HG02884 (cell line): Measurements from ENCODE around the gene PIBF1.
A peak's percentile ranks its signal among the peaks of the same experiment; 100 is the strongest.
"Not testable (repeated sequence)": the region's sequence is repeated elsewhere in the genome, so short reads cannot be mapped to it uniquely, and the experiment has no call there.

Source experiments
- ATAC-seq: cut with Tn5 transposase; IDR thresholded peaks from one replicate; pipeline ENCODE4 v1.9.1; 2021; ENCODE audit warnings: mild to moderate bottlenecking, moderate library complexity; ENCODE audit not compliant: unreplicated experiment

The PIBF1 gene

DNA sequence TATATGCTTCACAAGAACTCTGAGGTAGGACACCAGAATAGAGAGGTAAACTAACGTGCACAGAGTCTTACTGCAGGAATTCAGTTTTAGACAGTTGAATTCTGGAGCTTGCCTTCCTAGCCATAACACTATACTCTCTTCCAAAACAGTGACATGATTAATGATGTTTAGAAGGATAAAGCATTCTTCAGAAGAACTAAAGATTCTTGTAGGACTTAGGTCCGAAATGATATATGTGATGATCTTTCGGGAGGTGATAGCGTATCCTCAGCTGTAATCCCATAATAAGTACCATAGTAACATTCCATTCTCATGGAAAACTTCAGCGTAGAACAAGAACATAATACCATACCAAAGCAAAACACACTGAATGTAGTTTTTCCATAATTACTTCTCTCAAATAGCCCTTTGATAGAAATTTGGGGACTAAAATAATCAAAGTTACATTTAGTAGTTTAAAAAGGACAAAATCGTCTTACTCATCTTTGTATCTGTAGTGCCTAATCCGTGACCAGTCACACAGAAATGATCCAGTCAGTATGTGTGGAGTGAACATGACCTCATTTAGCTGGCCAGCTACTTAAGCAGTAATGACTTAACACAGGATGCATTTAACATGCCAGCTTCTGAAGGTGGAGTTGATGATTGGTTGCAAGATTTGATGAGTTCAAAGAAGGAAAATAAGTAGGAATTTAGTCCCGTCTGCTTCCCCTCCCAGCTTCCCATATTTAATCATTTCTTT, 38.4 kb downstream of the PIBF1 start:
- ATAC-seq, result no peak

DNA sequence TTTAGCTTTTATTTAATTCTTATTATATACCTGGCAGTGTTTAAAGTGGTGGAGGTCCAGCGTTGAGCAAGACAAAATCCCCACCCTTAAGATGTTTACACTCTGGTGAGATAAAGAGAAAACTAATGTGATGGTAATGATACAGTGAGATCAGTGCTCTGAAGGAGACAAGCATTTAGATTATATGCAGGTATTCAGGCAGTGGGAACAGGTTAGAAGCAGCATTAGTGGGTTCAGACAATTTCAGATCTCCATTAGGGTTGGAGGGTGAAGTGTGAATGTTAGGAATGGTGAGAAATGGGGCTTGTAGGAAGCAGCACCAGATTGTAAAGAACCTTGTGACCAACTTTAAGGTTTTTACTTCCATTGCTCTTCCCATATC, 39.0 kb downstream of the PIBF1 start:
- ATAC-seq, result no peak

- ATAC-seq, result no peak
These were observed 41.1 kb downstream of the PIBF1 start for GRCh38 chr13:72823081-72823480.

- no peak for ATAC-seq
These were observed 41.8 kb downstream of the PIBF1 start for GRCh38 chr13:72823724-72824123.

GRCh38 chr13:72834601-72835000, 52.7 kb downstream of the PIBF1 start:
- no peak for ATAC-seq

DNA sequence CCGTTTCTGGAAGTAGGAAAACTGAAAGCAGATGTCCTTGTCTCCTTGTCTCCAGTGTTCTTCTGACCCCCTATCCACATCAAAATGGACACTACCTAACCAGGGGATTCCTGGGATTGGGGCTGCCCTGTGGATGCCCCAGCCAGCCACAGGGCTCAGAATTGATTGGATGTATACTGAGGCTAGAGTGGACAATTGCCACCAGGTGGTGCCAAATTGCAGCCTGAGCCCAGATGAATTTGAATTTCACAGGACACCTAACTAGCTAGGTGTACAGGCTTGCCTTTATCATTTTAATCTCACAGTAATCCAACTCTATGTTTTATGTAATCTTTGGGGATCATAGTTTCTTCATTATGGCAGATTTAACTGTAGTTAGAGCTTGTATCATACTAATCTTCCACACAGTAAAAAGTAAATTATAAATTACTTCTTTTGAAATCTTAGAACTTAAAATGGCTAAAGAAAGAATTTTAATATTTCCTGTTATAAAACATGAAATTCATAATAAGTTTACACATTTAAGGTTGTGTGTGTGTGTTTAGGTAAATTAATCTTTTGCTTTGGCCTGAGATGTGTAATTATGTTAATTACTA, 58.0 kb downstream of the PIBF1 start:
- peak; percentile 99 for ATAC-seq

DNA sequence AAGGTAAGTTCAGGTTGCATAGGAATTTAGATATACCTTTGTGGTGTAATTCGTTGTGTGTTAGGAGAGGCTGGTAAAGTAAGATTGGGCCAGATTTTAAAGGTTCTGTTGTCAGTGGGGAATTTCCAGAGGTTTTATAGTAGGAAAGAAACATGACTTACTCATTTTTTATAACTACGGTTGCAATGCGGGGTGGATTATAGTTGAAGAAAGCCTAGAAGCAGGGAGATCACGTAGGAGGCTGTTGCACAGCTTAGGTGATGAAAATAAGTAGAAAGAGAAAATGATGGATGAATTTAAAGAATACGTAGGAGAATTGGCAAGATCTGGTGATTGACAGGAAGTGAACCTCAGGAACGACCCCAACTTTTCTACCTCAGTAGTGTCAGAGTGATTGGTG, 61.1 kb downstream of the PIBF1 start:
- ATAC-seq, result no peak

DNA sequence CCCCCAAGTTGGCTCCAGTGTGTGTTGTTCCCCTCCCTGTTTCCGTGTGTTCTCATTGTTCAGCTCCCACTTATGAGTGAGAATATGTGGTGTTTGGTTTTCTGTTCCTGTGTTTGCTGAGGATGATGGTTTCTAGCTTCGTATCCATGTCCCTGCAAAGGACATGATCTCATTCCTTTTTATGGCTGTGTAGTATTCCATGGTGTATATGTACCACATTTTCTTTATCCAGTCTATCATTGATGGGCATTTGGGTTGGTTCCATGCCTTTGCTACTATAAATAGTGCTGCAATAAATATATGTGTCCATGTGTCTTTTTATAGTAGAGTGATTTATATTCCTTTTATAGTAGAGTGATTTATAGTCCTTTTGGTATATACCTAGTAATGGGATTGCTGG, 63.2 kb downstream of the PIBF1 start:
- ATAC-seq, result not testable (repeated sequence)

DNA sequence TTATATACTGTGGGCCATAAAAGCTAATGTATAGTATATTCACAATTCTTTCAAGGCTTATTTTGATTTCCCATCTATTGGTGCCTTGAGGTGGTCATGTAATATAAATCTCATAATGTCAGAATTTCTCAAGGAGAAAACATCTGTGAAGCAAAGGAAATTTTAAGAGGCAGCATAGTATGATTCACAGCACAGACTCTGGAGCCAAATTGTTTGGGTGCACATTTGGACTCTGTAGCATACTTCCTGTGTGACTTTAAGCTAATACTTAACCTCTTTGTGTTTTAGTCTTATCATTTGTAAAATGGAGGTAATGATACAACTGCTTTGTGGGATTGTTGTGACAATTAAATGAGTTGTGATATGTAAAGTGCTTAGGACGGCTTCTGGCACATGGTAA, 67.6 kb downstream of the PIBF1 start:
- no peak for ATAC-seq

DNA sequence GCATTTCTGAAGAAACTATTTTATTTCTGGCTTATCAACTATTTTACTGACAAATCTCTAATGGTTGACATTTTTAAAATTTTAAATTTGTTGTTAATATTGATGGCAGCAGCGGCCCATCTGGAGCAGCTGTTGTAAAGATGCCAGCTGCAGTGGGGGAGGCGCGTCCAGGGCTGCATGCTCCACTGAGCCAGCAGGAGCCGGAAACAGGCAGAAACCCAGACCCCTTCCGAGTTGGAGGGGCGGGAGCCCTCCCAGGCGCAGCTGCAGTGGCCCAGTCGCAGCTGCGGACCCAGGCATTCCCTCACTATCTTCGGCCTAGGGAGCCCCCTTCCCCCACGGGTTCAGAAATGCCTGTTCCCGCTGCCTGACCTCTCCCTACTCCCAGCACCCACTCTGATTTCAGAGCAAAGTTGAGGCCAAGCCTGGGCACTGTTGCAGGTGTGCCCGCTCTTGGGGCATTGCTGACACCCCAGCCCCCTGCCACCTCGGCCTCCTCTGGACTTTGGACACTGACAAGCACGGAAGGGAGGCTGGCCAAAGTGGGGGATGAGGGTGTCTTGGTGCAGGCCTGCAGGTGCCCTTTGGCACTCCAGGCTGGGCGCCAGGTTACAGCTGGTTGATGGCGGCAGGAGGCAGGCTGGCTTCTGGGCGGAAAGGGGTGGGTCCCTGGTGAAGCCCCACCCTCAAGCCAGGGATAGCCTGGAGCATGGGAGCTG, 69.2 kb downstream of the PIBF1 start:
- no peak for ATAC-seq

GRCh38 chr13:72851678-72852014, 69.7 kb downstream of the PIBF1 start:
- no peak for ATAC-seq

DNA sequence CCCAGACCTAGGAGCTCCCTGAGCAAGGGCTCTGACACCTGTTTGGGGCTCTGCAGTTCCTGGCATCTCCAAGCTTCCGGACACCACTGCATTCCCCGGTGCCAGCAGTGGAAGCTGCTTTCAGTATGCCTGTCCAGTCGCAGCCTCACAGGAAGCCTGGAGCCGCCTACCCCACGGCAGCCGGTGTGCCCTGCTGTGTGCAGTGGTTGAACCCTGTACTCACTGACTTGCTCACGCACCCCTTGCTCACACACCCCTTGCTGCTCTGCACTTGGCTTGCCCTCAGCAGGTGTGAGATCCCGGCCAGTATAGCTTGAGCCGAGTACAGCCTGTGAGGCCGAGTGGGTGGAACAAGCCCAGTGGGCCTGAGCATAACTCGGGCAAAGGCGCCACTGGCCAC, 70.3 kb downstream of the PIBF1 start:
- ATAC-seq, result no peak

- ATAC-seq, result no peak
These were observed 71.1 kb downstream of the PIBF1 start for GRCh38 chr13:72853000-72853399.

- ATAC-seq, result peak; percentile 94
These were observed 82.4 kb downstream of the PIBF1 start for GRCh38 chr13:72864142-72865011.

GRCh38 chr13:72868229-72868628, 86.3 kb downstream of the PIBF1 start:
- no peak for ATAC-seq

- ATAC-seq, result no peak
These were observed 93.3 kb downstream of the PIBF1 start for GRCh38 chr13:72875233-72875632.

GRCh38 chr13:72884101-72884500, 102.2 kb downstream of the PIBF1 start:
- ATAC-seq, result no peak

DNA sequence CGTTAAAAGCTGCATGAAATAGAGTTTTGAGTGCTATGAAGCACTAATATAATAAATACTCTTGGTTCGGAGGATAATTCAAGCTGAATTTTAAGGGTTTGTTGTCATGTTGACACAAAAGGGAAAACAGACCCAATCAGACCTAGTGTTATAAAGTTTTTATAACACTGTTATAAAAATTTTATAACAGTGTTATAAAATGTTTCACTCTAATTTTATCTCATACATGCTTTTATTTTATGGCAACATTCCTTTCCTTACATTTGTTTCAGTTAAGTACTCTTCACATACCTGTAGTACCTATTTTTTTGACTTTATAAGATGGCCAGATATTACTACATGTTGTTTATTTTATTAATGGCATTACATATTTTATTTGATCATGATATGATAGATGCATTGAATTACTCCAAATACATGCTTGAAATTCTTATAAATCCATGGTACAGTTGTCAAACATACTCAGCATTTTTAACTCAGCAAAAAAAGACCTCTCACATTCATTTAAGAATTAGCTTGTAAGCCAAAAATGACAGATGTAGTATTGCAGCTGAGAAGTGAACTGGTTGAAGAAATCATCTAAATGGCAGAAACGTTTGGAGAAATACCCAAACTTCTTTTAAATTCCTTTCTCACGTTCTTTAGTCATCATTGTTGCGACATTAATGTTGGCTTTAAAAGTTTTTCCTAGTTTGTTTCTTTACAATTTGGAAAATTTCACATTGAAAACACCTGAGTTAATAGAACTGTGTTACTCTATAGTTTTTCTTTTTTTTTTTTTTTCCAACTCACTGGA, 104.5 kb downstream of the PIBF1 start:
- ATAC-seq, result no peak

- no peak for ATAC-seq
These were observed 107.6 kb downstream of the PIBF1 start for GRCh38 chr13:72889495-72889894.

GRCh38 chr13:72890546-72890945, 108.6 kb downstream of the PIBF1 start:
- no peak for ATAC-seq

GRCh38 chr13:72891423-72891822, 109.5 kb downstream of the PIBF1 start:
- ATAC-seq, result no peak
